ENCODE data around the gene FAM237B.

Gene FAM237B

GRCh38 chr7:90269163-90269562 is 51.9 kb downstream of the FAM237B start:
- TF ChIP-seq CTCF (IDR thresholded peaks at IDR 0.05; ENCODE audit: low read depth, low read length, missing control alignments) = no peak
- in situ Hi-C loops (cut with HindIII; ENCODE audit: low pct_ligation_motif_present, low sequenced_read_pairs) = no loop called here
- Histone ChIP-seq H3K36me3 (replicated peaks) (no peaks in the 10 kb centered on the region), H3K4me3 (ENCODE audit: low read depth, low read length) (no peak overlapping the region), H3K27ac (no peak overlapping the region), H3K27me3 (replicated peaks) (no peaks in the 10 kb centered on the region)
- DNase-seq = no peak

DNA sequence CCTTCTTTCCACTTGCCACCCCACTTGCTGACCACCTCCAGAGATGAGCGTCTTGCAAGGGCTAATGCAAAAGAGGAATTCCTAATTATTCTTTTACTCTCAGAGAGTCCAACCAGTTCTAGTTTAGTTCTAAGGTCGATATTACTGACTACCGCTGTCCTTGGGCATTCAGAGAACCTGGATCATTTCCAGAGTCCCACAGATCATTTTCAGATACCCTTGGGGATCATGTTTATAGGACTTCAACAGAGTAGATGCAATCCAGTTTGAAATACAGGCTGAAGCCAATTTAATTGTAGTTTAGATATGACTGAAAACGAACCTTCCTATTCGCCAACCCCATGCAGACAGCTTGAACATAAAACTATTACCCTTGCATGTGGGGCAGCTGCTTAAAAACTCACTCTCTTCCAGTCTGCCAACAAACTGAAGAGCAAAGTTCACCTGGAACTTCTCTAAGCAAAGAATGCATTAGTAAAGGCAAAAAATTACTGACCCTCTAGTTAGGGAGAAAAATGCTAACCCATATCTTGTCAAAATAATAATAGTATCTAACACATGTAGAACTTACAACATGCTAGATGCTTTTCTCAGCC is 53.7 kb downstream of the FAM237B start:
- in situ Hi-C loops (cut with HindIII; ENCODE audit: low pct_ligation_motif_present, low sequenced_read_pairs) = no loop called here
- H3K27ac ChIP-seq = no peak overlapping the region
- H3K27me3 ChIP-seq (replicated peaks) = no peaks in the 10 kb centered on the region
- H3K4me3 ChIP-seq (ENCODE audit: low read depth, low read length) = no peak overlapping the region
- DNase-seq = no peak
- TF ChIP-seq CTCF (IDR thresholded peaks at IDR 0.05; ENCODE audit: low read depth, low read length, missing control alignments) = no peak
- H3K36me3 ChIP-seq (replicated peaks) = no peaks in the 10 kb centered on the region

DNA sequence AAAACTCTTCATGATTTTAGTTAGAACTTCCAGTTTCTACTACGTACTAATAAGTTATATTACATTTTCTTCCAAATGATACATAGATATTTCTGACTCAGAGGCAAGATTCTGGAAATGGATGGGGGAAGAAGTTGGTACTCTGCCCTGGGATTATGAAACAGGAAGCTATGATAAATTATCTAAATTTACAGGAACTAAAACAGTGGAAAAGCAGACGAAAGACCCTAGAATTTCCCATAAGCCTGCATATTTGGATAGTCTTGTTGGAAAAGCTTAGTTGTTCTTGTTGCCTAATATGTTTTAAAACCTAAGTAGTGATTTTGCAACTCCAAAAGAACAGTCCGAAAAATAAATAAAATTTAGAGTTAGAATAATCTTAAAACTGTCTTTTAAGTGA is 54.3 kb downstream of the FAM237B start:
- H3K4me3 ChIP-seq (ENCODE audit: low read depth, low read length) = no peak overlapping the region
- no peak overlapping the region for H3K27ac ChIP-seq
- peak; percentile 41 for DNase-seq
- in situ Hi-C loops (cut with HindIII; ENCODE audit: low pct_ligation_motif_present, low sequenced_read_pairs) = no loop called here
- no peak for TF ChIP-seq CTCF (IDR thresholded peaks at IDR 0.05; ENCODE audit: low read depth, low read length, missing control alignments)
- H3K27me3 ChIP-seq (replicated peaks) = no peaks in the 10 kb centered on the region
- no peaks in the 10 kb centered on the region for H3K36me3 ChIP-seq (replicated peaks)

Data from brain microvascular endothelial cell (primary cell).